HUES64 (cell line): ENCODE data around the gene P2RX3.

Experiments
- H3K27ac ChIP-seq: 2 replicates; pipeline ENCODE4 v1.7.0; 2013; ENCODE audit warnings: low read depth, low read length, inconsistent platforms
- H3K27me3 ChIP-seq: 2 replicates; pipeline ENCODE4 v1.6.1; 2013; ENCODE audit warnings: mild to moderate bottlenecking, low read length; ENCODE audit not compliant: insufficient read depth
- H3K36me3 ChIP-seq: 2 replicates; pipeline ENCODE4 v1.6.1; 2013; ENCODE audit warnings: mild to moderate bottlenecking, low read length; ENCODE audit not compliant: insufficient read depth
- H3K4me1 ChIP-seq: 2 replicates; pipeline ENCODE4 v1.6.1; 2013; ENCODE audit warnings: mild to moderate bottlenecking, low read length, moderate library complexity; ENCODE audit not compliant: insufficient read depth
- H3K4me3 ChIP-seq: 2 replicates; pipeline ENCODE4 v1.5.1; 2013; ENCODE audit warnings: mild to moderate bottlenecking, low read length, moderate library complexity
- H3K9ac ChIP-seq: 2 replicates; pipeline ENCODE4 v1.6.1; 2013; ENCODE audit warnings: mild to moderate bottlenecking, low read depth, low read length
- H3K9me3 ChIP-seq: 2 replicates; pipeline ENCODE4 v1.6.1; 2013; ENCODE audit warnings: low read depth, low read length; ENCODE audit not compliant: insufficient read depth
- WGBS: fragments of 150-250, 120-280 bp; methylation state at CpG from one replicate; pipeline ENCODE4 v1.1.7; 2013; ENCODE audit warnings: missing lambda C conversion rate; 5-methylcytosine and 5-hydroxymethylcytosine counted together

The P2RX3 gene

GRCh38 chr11:57310630-57311086 lies 27.5 kb upstream of the P2RX3 start:
- Histone ChIP-seq H3K9me3 (no peaks in the 10 kb centered on the region), H3K27me3 (no peaks in the 10 kb centered on the region), H3K9ac (peak overlapping the region; percentile 47; the same call in 1 of the 2 replicates), H3K4me1 (peaks cover 22% of the 10 kb centered on the region), H3K4me3 (peak overlapping the region; percentile 50), H3K36me3 (peaks cover 68% of the 10 kb centered on the region), H3K27ac (peak overlapping the region; percentile 66; the same call in 1 of the 2 replicates)
- WGBS: 76% methylated on average over 6 of the region's 6 CpGs

- Histone ChIP-seq H3K27ac (peak overlapping the region; percentile 69), H3K4me3 (peak overlapping the region; percentile 50), H3K4me1 (peaks cover 29% of the 10 kb centered on the region), H3K27me3 (no peaks in the 10 kb centered on the region), H3K9me3 (no peaks in the 10 kb centered on the region), H3K36me3 (peaks cover 72% of the 10 kb centered on the region), H3K9ac (peak overlapping the region; percentile 47; the same call in 1 of the 2 replicates)
- 5% methylated on average over 31 of the region's 31 CpGs for WGBS
These were observed 26.8 kb upstream of the P2RX3 start for GRCh38 chr11:57311109-57311936.

- no peak overlapping the region for H3K9ac ChIP-seq
- H3K27me3 ChIP-seq: no peaks in the 10 kb centered on the region
- H3K36me3 ChIP-seq: peaks cover 81% of the 10 kb centered on the region
- no peak overlapping the region for H3K4me3 ChIP-seq
- H3K4me1 ChIP-seq: peaks cover 31% of the 10 kb centered on the region
- H3K27ac ChIP-seq: no peak overlapping the region
- WGBS: 93% methylated on average over 10 of the region's 10 CpGs
- H3K9me3 ChIP-seq: no peaks in the 10 kb centered on the region
These were observed 25.6 kb upstream of the P2RX3 start for GRCh38 chr11:57312511-57313021.

- H3K27ac ChIP-seq: no peak overlapping the region; the same call in 1 of the 2 replicates
- no peak overlapping the region for H3K9ac ChIP-seq
- H3K4me1 ChIP-seq: peaks cover 31% of the 10 kb centered on the region
- no peak overlapping the region for H3K4me3 ChIP-seq
- H3K27me3 ChIP-seq: no peaks in the 10 kb centered on the region
- 85% methylated on average over 26 of the region's 26 CpGs for WGBS
- H3K9me3 ChIP-seq: no peaks in the 10 kb centered on the region
- H3K36me3 ChIP-seq: peaks cover 81% of the 10 kb centered on the region
These were observed 24.9 kb upstream of the P2RX3 start for GRCh38 chr11:57313071-57313787.

- no peak overlapping the region for H3K4me3 ChIP-seq
- WGBS: 56% methylated on average over 8 of the region's 8 CpGs
- no peaks in the 10 kb centered on the region for H3K9me3 ChIP-seq
- H3K4me1 ChIP-seq: peaks cover 31% of the 10 kb centered on the region
- H3K27ac ChIP-seq: no peak overlapping the region
- H3K36me3 ChIP-seq: peaks cover 82% of the 10 kb centered on the region
- no peak overlapping the region for H3K9ac ChIP-seq
- H3K27me3 ChIP-seq: no peaks in the 10 kb centered on the region
These were observed 24.4 kb upstream of the P2RX3 start for GRCh38 chr11:57313788-57314135.

- no peak overlapping the region for H3K4me3 ChIP-seq
- no peak overlapping the region for H3K9ac ChIP-seq
- 91% methylated on average over 15 of the region's 15 CpGs for WGBS
- peaks cover 80% of the 10 kb centered on the region for H3K36me3 ChIP-seq
- H3K27ac ChIP-seq: no peak overlapping the region
- no peaks in the 10 kb centered on the region for H3K9me3 ChIP-seq
- no peaks in the 10 kb centered on the region for H3K27me3 ChIP-seq
- peaks cover 31% of the 10 kb centered on the region for H3K4me1 ChIP-seq
These were observed 23.8 kb upstream of the P2RX3 start for GRCh38 chr11:57314221-57314973.

- Histone ChIP-seq H3K4me3 (no peak overlapping the region), H3K9me3 (no peaks in the 10 kb centered on the region), H3K27me3 (no peaks in the 10 kb centered on the region), H3K9ac (no peak overlapping the region), H3K36me3 (peaks cover 78% of the 10 kb centered on the region), H3K27ac (peak overlapping the region; percentile 13; the same call in 1 of the 2 replicates), H3K4me1 (peaks cover 31% of the 10 kb centered on the region)
- 41% methylated on average over 8 of the region's 8 CpGs for WGBS
These were observed 22.7 kb upstream of the P2RX3 start for GRCh38 chr11:57315491-57315890.

GRCh38 chr11:57316017-57316416 lies 22.1 kb upstream of the P2RX3 start:
- no peak overlapping the region for H3K9ac ChIP-seq
- peak overlapping the region; percentile 13; the same call in 1 of the 2 replicates for H3K27ac ChIP-seq
- no peaks in the 10 kb centered on the region for H3K27me3 ChIP-seq
- H3K4me3 ChIP-seq: no peak overlapping the region
- no peaks in the 10 kb centered on the region for H3K9me3 ChIP-seq
- WGBS: 65% methylated on average over 3 of the region's 3 CpGs
- peaks cover 26% of the 10 kb centered on the region for H3K4me1 ChIP-seq
- peaks cover 82% of the 10 kb centered on the region for H3K36me3 ChIP-seq

GRCh38 chr11:57318178-57318577 lies 20.0 kb upstream of the P2RX3 start:
- 85% methylated on average over 2 of the region's 2 CpGs for WGBS
- H3K4me1 ChIP-seq: peaks cover 37% of the 10 kb centered on the region
- H3K9me3 ChIP-seq: no peaks in the 10 kb centered on the region
- H3K36me3 ChIP-seq: peaks cover 79% of the 10 kb centered on the region
- no peaks in the 10 kb centered on the region for H3K27me3 ChIP-seq
- H3K4me3 ChIP-seq: no peak overlapping the region
- no peak overlapping the region for H3K27ac ChIP-seq
- H3K9ac ChIP-seq: no peak overlapping the region

GRCh38 chr11:57320067-57320718 lies 18.0 kb upstream of the P2RX3 start:
- Histone ChIP-seq H3K9ac (no peak overlapping the region), H3K27me3 (no peaks in the 10 kb centered on the region), H3K4me3 (no peak overlapping the region), H3K9me3 (no peaks in the 10 kb centered on the region), H3K36me3 (peaks cover 59% of the 10 kb centered on the region), H3K4me1 (peaks cover 34% of the 10 kb centered on the region), H3K27ac (no peak overlapping the region)
- 94% methylated on average over 22 of the region's 22 CpGs for WGBS
